SK-N-SH (cell line): ENCODE measurements around the gene EFCAB11. TPM values are rescaled to one million over a fixed set of nuclear protein-coding genes. Genes with fewer than 3 reads are reported as not detected.

Experiments
- CTCF ChIA-PET: fragments of 300-600, 350-600 bp; formaldehyde crosslinking; extraction: SDS; loops from one replicate; lab custom pipeline; 2021; lab: Yijun Ruan, JAX
- POLR2A ChIA-PET: fragments of 350-600 bp; sonication (Branson Sonifier 250); formaldehyde crosslinking; extraction: SDS; loops from one replicate; lab custom pipeline; 2020; ENCODE audit warnings: antibody characterized with exemption, inconsistent platforms; lab: Yijun Ruan, JAX
- DNase-seq: peaks from one replicate; pipeline ENCODE4 v3.0.0; 2012
- H2AFZ ChIP-seq: fragments of 200-600 bp; sonication (generic); 2 replicates; pipeline ENCODE4 v1.8.1; 2016; ENCODE audit warnings: antibody characterized with exemption, mild to moderate bottlenecking, low read depth
- H3F3A ChIP-seq: fragments of 200-600 bp; sonication (generic); replicated peaks from 2 replicates; pipeline ENCODE3; 2016; ENCODE audit warnings: antibody characterized with exemption, mild to moderate bottlenecking; ENCODE audit not compliant: insufficient read depth
- H3K27ac ChIP-seq, 2 experiments: fragments of 200-500 bp in 1 of 2; fragments of 200-600 bp in 1 of 2; sonication (Bioruptor generic) in 1 of 2; sonication (generic), shearing (Covaris generic) in 1 of 2; 2 replicates each; pipeline versions ENCODE4 v1.5.1 to v1.6.1; 2014 to 2016; ENCODE audit warnings: low read depth in 2 of 2, inconsistent platforms in 1 of 2, low read length in 1 of 2, mild to moderate bottlenecking in 1 of 2, mixed read lengths in 1 of 2
- H3K27me3 ChIP-seq: fragments of 200-600 bp; sonication (generic), shearing (Covaris generic); 2 replicates; pipeline ENCODE4 v1.6.1; 2016; ENCODE audit warnings: mixed run types; ENCODE audit not compliant: insufficient read depth
- H3K36me3 ChIP-seq, 2 experiments: fragments of 200-500 bp in 1 of 2; fragments of 200-600 bp in 1 of 2; sonication (Bioruptor generic) in 1 of 2; sonication (generic) in 1 of 2; replicated peaks in 1 of 2; 2 replicates each; pipeline versions ENCODE3 to v1.5.1; 2014 to 2016; ENCODE audit warnings: low read length in 1 of 2, mild to moderate bottlenecking in 1 of 2; ENCODE audit not compliant: insufficient read depth in 2 of 2, control insufficient read depth in 1 of 2
- H3K4me1 ChIP-seq, 2 experiments: fragments of 200-500 bp in 1 of 2; fragments of 200-600 bp in 1 of 2; sonication (Bioruptor generic) in 1 of 2; sonication (generic), shearing (Covaris generic) in 1 of 2; 2 replicates each; pipeline versions ENCODE4 v1.5.1 to v1.6.1; 2014 to 2016; ENCODE audit warnings: low read depth in 1 of 2, low read length in 1 of 2, mixed run types in 1 of 2; ENCODE audit not compliant: insufficient read depth in 2 of 2, control insufficient read depth in 1 of 2
- H3K4me2 ChIP-seq: fragments of 200-600 bp; sonication (generic), shearing (Covaris generic); 2 replicates; pipeline ENCODE4 v1.6.1; 2017; ENCODE audit warnings: mixed run types
- H3K4me3 ChIP-seq, 2 experiments: fragments of 200-500 bp in 1 of 2; fragments of 200-600 bp in 1 of 2; sonication (Bioruptor generic) in 1 of 2; sonication (generic), shearing (Covaris generic) in 1 of 2; 2 replicates each; pipeline versions ENCODE4 v1.5.1 to v1.8.1; 2014 to 2016; ENCODE audit warnings: low read depth in 2 of 2, inconsistent platforms in 1 of 2, low read length in 1 of 2, mild to moderate bottlenecking in 1 of 2, mixed read lengths in 1 of 2, moderate library complexity in 1 of 2
- H3K79me2 ChIP-seq: fragments of 200-600 bp; sonication (generic); 2 replicates; pipeline ENCODE4 v1.8.1; 2017; ENCODE audit warnings: mild to moderate bottlenecking; ENCODE audit not compliant: insufficient read depth
- H3K9ac ChIP-seq: fragments of 200-600 bp; sonication (generic); 2 replicates; pipeline ENCODE4 v1.6.1; 2017; ENCODE audit warnings: mixed run types
- H3K9me2 ChIP-seq: fragments of 200-600 bp; sonication (generic); 2 replicates; pipeline ENCODE4 v1.6.1; 2017; ENCODE audit warnings: mixed run types
- H3K9me3 ChIP-seq: fragments of 200-600 bp; sonication (generic); 2 replicates; pipeline ENCODE4 v1.6.1; 2017; ENCODE audit warnings: mixed run types, mild to moderate bottlenecking, moderate library complexity
- H4K20me1 ChIP-seq: fragments of 200-600 bp; sonication (generic); 2 replicates; pipeline ENCODE4 v1.6.1; 2017; ENCODE audit warnings: mild to moderate bottlenecking, mixed run types; ENCODE audit not compliant: insufficient read depth
- FOXM1 ChIP-seq: IDR thresholded peaks from 2 replicates; pipeline ENCODE4 v1.4.0; 2012; ENCODE audit warnings: low read depth, mild to moderate bottlenecking
- GABPA ChIP-seq: IDR thresholded peaks from 2 replicates; pipeline ENCODE4 v1.4.0; 2012; ENCODE audit warnings: low read depth, mild to moderate bottlenecking
- JUND ChIP-seq: IDR thresholded peaks from 2 replicates; pipeline ENCODE4 v1.4.0; 2012
- MEF2A ChIP-seq: IDR thresholded peaks from 2 replicates; pipeline ENCODE4 v1.4.0; 2012; ENCODE audit warnings: low read depth, borderline replicate concordance
- MXI1 ChIP-seq: IDR thresholded peaks from 2 replicates; pipeline ENCODE4 v1.6.1; 2012; ENCODE audit warnings: mild to moderate bottlenecking, low read depth, low read length, improper control_type of control experiment
- NFIC ChIP-seq: IDR thresholded peaks from 2 replicates; pipeline ENCODE4 v1.4.0; 2012; ENCODE audit warnings: borderline replicate concordance
- RCOR1 ChIP-seq: fragments of 150-350 bp; IDR thresholded peaks from 2 replicates; pipeline ENCODE4 v1.6.1; 2017; ENCODE audit warnings: antibody characterized with exemption, low read length
- SMC3 ChIP-seq: IDR thresholded peaks from 2 replicates; pipeline ENCODE4 v1.6.1; 2012; ENCODE audit warnings: low read depth, low read length, improper control_type of control experiment
- TAF1 ChIP-seq: IDR thresholded peaks from 2 replicates; pipeline ENCODE4 v1.6.1; 2012; ENCODE audit warnings: low read depth, mild to moderate bottlenecking, low read length, moderate library complexity, borderline replicate concordance
- TCF12 ChIP-seq: IDR thresholded peaks from 2 replicates; pipeline ENCODE4 v1.4.0; 2012
- TEAD4 ChIP-seq: IDR thresholded peaks from 2 replicates; pipeline ENCODE4 v1.4.0; 2012; ENCODE audit warnings: mild to moderate bottlenecking, borderline replicate concordance; ENCODE audit not compliant: insufficient read depth
- USF1 ChIP-seq: IDR thresholded peaks from 2 replicates; pipeline ENCODE4 v1.4.0; 2012; ENCODE audit warnings: low read depth, borderline replicate concordance
- WGBS: methylation state at CpG from one replicate; pipeline ENCODE4 v1.1.6; 2017; ENCODE audit warnings: low lambda C conversion rate; 5-methylcytosine and 5-hydroxymethylcytosine counted together
- polyA plus RNA-seq, 3 experiments: library from polyadenylated mRNA; depleted of rRNA; stranded (reverse); fragments of >200 nt; gene quantifications; 2 replicates each; pipeline ENCODE4 v1.2.3, GENCODE V29; 2012

EFCAB11 gene
- polyA plus RNA-seq, 1 of the 3 experiments (the other 2 are of a cell fraction) = 3.9 TPM

DNA sequence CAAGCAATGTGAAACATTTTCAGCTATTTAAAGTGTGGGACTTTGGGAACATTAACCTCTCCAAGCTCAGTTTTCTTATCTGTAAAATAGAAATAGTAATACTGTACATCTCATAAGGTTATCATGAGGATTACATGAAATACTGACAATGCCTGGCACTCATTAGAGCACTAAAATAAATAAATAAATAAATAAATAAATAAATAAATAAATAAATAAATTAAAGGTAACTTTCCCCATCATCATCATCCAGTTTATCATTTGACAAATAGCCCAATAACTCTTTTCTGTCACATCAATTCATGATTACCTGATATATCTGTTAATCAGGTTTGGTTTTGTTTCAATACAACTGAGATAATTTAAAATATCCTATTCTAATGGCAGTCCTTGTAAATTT, 48.5 kb downstream of the EFCAB11 start:
- Histone ChIP-seq H3K4me3 (no peak overlapping the region), H3K36me3 (no peaks in the 10 kb centered on the region), H3K27me3 (no peaks in the 10 kb centered on the region), H3K27ac (no peak overlapping the region), H3K79me2 (no peaks in the 10 kb centered on the region), H3K4me1 (peaks cover 3 to 9% of the 10 kb centered on the region in 2 experiments; a peak in 3 of 4 replicates), H4K20me1 (no peaks in the 10 kb centered on the region), H3K9ac (no peak overlapping the region), H3K4me2 (no peak overlapping the region), H2AFZ (no peak overlapping the region), H3K9me3 (no peaks in the 10 kb centered on the region), H3F3A (peaks cover 9% of the 10 kb centered on the region), H3K9me2 (no peaks in the 10 kb centered on the region)
- no peak for DNase-seq
- TF ChIP-seq RCOR1 = no peak
- TF ChIP-seq GABPA = no peak
- no peak for TF ChIP-seq TEAD4
- ChIA-PET CTCF (no interaction called here), POLR2A (no interaction called here)

DNA sequence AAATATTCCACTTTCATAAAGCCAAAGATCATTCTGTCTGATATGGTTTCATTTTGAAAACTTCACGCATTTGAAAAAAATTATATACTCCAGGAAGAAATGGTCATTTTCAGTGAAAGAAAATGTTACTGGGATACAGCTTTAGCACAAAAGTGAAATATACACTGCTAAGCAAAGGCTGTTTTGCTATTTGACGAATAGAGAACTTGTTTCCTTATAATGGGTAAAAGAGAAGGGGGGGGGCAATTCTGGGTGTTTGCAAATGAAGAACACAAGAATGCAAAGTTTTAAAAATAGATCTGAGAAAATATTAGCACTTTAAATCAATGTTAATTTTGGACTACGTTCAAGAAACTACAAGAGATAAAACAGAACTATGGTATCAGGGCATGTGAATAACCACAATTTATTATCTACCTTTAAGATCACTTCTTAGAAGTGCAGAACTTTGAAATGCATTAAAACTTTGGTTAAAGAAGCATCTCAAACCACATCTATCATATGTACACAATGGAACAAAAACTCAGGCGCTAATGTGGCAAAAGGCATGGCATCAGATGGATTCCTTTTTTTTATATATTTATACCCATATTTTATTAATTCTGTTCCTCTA, 51.1 kb downstream of the EFCAB11 start:
- TF ChIP-seq NFIC = peak; percentile 26; the same call in 1 of the 2 replicates
- no peak for TF ChIP-seq SMC3
- TF ChIP-seq TAF1 = no peak
- no peak for TF ChIP-seq TEAD4
- no peak for TF ChIP-seq MXI1
- no peak for TF ChIP-seq USF1
- no peak for TF ChIP-seq FOXM1
- TF ChIP-seq JUND = 0 out of 2 replicates have a peak, but pooled peaks have one; percentile 8
- TF ChIP-seq TCF12 = peak; percentile 44; the same call in 1 of the 2 replicates
- no peak for TF ChIP-seq MEF2A
- no peaks in the 10 kb centered on the region for H3K9me2 ChIP-seq
- H3K4me2 ChIP-seq = peak overlapping the region; percentile 55; the same call in 1 of the 2 replicates
- peak overlapping the region; percentile 50 to 76; a peak in 3 of 4 replicates for H3K27ac ChIP-seq
- H3K9me3 ChIP-seq = no peaks in the 10 kb centered on the region
- H3K4me1 ChIP-seq = peaks cover 8 to 10% of the 10 kb centered on the region in 2 experiments; a peak in 3 of 4 replicates
- ChIA-PET POLR2A (no interaction called here), CTCF (interaction anchor here (1.2 kb wide), 1 partner anchor 36 kb away, joined by 3 read pairs; no protein-coding TSS in a partner anchor)
- H3K36me3 ChIP-seq = no peaks in the 10 kb centered on the region
- no peak overlapping the region; the same call in 1 of the 2 replicates for H3K9ac ChIP-seq
- DNase-seq = no peak
- no peaks in the 10 kb centered on the region for H4K20me1 ChIP-seq
- WGBS = 47% methylated on average over 4 of the region's 4 CpGs
- H3K27me3 ChIP-seq = no peaks in the 10 kb centered on the region
- no peaks in the 10 kb centered on the region for H3K79me2 ChIP-seq
- H3F3A ChIP-seq = peaks cover 9% of the 10 kb centered on the region
- H2AFZ ChIP-seq = 0 out of 2 replicates have a peak overlapping the region, but pooled peaks have one; percentile 23
- no peak overlapping the region for H3K4me3 ChIP-seq
